Measurements from ENCODE around the gene NBPF3.
A peak's percentile ranks its signal among the peaks of the same experiment; 100 is the strongest.

NBPF3 gene

DNA sequence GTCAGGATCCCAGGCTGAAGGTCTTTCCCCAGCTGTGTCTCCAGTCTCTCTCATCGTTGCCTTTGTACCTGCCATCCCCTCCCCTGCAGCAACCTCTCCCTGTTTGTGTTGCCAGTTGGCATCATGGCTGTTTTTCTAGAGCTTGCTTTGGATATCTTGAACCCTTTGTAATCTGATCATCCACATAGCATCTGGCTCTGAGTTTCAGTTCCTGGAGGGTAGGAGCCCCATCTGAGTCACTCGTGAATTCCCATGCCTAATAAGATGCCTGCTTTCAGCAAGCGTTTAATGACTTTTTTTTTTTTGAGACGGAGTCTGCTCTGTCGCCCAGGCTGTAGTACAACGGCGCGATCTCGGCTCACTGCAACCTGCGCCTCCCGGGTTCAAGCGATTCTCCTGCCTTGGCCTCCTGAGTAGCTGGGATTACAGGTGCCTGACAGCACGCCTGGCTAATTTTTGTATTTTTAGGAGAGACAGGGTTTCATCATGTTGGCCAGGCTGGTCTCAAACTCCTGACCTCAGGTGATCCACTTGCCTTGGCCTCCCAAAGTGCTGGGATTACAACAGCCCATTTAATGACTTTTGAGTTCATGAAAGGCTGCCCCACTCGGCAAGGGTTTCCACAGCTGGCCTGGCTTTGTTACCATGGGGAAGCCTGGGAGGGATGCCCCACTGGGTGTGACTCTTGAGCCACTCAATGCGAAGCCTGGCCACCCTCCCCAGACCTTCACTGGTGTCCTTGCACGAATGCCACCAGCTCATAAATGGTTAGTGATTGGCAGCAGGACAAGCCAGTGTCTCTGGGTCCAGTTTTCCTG lies 81.2 kb downstream of the NBPF3 start:
- DNase-seq, result no peak

DNA sequence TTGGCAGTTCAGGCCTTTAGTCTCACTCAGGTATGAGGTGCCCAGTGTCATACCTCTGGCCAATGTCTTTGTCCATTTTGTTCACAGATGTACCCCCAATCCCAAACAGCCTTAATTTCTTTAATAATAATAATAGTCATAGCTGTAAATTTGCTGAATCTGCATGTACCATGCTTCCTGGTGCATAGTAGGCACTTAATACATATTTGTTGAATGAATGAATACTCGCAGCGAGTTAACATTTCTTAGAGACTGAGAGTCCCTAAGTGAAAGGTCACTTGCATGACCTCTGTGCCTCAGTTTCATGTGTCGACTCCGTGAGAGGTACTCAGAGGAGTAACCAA lies 81.8 kb downstream of the NBPF3 start:
- no peak for DNase-seq

DNA sequence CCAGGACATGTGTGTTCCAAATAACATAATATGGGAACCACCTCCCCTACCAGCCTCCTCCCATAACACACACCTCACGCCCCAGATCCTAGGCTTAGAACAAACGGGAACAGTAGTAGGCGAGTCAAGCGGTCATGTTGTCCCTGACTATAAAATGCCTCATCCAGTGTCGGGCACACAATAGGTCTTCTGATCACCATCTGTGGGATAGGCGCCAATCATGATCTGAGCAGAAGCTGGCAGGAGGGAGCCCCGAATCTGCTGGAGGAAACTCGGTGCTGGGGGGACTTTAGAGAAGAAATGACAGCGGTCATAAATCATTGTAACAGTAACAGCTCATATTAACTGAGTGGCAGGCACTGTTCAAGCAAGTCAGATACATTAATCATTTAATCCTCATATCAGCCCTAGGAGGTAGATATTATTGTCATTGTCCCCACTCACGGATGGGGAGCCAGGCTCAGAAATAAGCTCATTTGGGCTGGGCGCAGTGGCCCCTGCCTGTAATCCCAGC lies 82.6 kb downstream of the NBPF3 start:
- DNase-seq, result no peak

DNA sequence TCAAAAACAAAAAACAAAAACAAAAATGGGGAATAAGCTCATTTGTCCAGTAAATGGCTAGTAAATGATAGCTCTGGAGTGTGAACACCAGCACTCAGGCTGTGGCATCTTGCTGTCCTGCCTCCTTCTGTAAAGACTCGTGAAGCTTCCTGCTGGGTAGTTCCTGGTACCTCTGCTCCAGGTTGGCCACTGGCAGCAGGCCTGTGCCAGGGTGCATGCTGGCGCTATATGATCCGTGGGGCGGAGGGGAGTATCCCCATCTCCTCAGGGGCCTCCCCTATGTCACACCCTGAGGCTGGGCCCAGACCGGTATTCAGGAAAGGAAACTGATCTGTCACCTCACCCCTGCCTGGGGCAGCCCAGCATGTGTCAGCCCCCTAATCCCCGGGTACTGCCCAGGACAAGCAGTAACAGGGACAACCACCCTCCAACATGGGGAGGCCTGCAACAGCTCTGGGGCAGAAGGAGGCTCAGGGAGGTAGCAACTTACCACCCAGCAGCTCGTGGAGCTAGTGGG lies 83.4 kb downstream of the NBPF3 start:
- DNase-seq, result no peak

DNA sequence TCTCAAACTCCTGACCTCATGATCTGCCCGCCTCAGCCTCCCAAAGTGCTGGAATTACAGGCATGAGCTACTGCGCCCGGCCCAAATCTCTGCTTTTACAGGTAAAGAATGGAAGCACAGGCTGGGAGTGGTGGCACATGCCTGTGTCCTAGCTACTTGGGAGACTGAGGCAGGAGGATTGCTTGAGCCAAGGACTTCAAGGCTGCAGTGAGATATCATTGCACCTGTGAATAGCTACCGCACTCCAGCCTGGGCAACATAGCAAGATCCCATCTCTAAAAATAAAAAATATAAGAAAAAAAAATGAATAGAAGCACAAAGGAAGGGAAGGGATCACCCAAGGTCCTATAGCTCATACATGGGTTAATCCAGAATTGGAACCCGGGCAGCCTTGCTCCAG lies 84.3 kb downstream of the NBPF3 start:
- DNase-seq, result no peak

- DNase-seq, result peak; percentile 68
Observed at GRCh38 chr1:21524686-21525339, 84.9 kb downstream of the NBPF3 start.

DNA sequence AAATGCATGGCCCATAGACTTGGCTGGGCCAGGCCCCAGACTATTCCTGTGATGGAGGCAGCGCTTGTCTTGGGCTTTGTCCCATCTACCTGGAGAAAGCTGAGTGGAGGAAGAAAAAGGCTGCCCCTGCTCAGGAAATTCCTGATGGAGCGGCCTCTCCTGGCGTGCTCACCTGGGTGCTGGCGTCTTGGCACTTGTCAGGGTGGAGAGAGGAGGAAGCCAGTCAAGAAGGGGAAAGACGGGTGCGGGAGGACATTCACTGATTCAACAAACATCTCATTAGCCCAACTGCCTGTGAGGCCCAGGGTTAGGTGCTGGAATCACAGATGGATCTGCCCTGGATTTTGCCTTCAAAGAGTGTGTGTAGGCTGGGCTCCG lies 85.4 kb downstream of the NBPF3 start:
- DNase-seq, result no peak

DNA sequence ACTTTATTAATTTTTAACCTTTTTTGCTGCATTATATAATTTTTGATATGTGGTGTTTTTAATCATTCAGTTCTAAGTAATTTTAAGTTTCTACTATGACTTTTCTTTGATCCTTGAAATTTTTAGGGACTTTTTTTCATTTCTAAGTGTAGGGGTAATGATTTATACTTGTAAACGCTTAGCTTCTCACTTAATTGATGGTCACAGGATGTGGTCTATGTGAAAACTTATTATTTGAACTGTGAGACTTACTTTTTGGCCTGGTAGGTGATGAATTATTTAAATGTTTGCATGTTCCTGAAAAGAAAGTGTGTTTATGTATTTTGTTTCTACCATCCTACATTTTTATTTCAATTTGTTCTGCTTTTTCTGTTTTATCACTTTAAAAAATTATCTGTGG lies 86.5 kb downstream of the NBPF3 start:
- DNase-seq, result no peak

DNA sequence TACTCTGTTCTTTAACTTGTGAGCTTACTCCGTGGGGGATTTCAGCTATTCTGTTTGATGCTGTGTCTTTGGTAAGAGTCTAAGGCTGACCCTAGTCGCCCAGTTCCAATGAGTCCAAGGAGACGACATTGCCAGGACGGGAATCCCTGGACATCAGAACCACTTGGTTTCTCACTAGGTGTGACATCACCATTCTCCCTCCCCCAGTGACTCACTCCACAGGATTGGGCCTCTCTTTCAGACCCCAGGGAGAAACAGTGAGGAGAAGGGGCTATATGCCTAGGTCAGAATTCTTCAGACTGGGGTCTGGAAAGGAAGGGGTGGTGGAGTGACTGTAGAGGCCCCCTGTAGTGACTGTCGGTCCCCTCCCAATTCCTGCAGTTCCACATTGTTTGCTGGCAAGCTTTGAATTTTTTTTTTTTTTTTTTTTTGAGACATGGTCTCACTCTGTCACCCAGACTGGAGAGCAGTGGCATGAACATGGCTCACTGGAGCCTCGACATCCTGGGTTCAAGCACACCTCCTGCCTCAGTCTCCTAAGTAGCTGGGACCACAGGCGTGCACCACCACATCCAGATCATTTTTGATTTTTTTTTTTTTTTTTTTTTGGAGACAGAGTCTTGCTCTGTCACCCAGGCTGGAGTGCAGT lies 90.6 kb downstream of the NBPF3 start:
- no peak for DNase-seq

DNA sequence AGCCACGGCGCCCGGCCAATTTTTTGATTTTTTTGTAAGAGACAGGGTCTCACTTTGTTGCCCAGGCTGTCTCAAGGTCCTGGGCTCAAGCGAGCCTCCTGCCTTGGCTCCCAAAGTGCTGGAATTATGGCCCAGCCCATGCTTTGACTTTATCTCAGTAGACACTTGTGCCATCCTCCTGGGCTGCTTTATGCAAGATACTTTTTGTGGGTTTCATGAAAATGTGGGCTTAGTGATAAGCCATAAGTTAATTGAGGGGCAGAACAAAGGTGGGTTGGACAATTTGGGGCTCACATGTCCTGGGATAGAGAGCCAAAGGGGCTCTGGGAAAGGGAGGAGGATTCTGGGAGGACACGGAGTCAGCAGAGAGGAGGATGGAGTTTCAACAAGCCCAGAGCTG lies 91.3 kb downstream of the NBPF3 start:
- no peak for DNase-seq

- DNase-seq, result no peak
Observed at GRCh38 chr1:21532496-21532895, 92.6 kb downstream of the NBPF3 start.

DNA sequence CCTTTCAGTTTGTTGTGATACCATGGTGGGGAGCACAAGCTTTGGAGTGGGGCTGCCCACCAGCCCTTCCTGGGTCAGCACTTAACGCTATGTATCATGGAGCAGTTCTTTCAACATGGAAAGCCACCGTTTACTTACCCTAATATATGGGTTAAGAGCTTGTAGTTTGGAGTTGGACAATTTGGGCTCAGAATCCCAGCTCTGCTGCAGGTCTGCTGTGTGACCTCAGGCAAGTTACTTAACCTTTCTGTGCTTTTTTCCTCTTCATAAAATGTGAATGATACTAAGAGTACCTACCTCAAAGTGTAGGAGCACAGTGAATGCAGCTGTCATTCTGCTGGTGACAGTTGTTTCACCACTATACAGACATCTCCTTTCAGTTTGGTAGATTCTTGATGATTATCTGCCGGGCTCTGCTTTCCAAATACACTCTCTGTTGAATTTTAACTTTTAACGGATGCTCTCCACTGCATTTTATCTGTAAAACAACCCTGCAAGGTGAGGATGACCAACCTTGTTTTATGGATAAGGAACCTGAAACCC lies 93.1 kb downstream of the NBPF3 start:
- DNase-seq, result no peak

- DNase-seq, result no peak
Observed at GRCh38 chr1:21534146-21534545, 94.2 kb downstream of the NBPF3 start.

All from midbrain (tissue), 1 donor.